ENCODE results near the gene ZNF22. TPM values are rescaled to one million over a fixed set of nuclear protein-coding genes. Genes with fewer than 3 reads are reported as not detected.

Gene ZNF22
- total RNA-seq, 1 donor from 2014 or later = 46.0 TPM

DNA sequence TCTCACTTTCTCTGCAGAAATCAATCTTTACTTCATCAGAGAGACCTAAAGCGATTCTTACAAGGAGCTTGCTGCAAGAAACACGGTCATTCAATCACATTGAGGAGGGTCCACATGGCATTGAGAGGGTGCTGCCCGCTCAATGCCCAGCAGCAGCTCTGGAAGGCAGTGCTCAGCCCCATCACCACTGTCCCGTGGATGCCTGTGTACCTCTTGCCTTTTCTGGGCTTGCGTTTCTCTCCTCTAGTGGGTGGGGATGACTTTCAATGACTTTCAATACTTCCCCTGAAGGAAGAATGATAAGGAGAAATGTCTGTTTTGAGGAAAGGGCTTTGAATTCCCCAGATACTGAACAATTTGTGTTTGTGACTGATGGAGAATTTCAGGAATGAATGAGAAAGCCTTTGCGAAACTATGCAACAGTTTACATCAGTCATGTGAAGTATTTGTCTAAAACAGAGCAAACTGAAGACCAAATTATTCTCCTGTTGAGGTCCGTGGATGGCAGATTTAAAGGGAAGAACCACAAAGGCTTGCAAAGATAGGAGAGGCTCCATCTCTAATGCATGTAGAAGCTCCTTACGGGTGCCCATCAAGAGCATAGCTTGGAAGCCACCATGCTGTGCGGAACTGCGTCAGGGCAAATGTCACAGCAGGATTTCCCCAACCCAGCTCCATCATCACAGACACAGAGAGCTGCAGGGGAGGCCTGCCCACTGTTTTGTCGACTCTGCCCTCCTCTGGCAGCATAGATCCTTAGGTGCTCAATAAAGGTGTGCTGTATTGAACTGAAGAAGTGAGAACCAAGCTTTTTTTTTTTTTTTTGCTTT is 6.6 kb upstream of the ZNF22 start:
- no peaks in the 10 kb centered on the region for H3K36me3 Mint-ChIP-seq (ENCODE audit: insufficient read depth)
- no peaks in the 10 kb centered on the region for H3K27me3 Mint-ChIP-seq
- no peak overlapping the region for H3K4me3 Mint-ChIP-seq (ENCODE audit: low read depth)
- H3K4me1 Mint-ChIP-seq (ENCODE audit: low read depth) = peaks cover 30% of the 10 kb centered on the region
- no peak for DNase-seq (ENCODE audit: low spot score, unreplicated experiment)
- TF ChIP-seq, protein P1, sequence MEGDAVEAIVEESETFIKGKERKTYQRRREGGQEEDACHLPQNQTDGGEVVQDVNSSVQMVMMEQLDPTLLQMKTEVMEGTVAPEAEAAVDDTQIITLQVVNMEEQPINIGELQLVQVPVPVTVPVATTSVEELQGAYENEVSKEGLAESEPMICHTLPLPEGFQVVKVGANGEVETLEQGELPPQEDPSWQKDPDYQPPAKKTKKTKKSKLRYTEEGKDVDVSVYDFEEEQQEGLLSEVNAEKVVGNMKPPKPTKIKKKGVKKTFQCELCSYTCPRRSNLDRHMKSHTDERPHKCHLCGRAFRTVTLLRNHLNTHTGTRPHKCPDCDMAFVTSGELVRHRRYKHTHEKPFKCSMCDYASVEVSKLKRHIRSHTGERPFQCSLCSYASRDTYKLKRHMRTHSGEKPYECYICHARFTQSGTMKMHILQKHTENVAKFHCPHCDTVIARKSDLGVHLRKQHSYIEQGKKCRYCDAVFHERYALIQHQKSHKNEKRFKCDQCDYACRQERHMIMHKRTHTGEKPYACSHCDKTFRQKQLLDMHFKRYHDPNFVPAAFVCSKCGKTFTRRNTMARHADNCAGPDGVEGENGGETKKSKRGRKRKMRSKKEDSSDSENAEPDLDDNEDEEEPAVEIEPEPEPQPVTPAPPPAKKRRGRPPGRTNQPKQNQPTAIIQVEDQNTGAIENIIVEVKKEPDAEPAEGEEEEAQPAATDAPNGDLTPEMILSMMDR (IDR thresholded peaks at IDR 0.05; ENCODE audit: unreplicated experiment) = no peak
- H3K27ac Mint-ChIP-seq = no peak overlapping the region
- H3K9me3 Mint-ChIP-seq (ENCODE audit: low read depth) = no peaks in the 10 kb centered on the region

DNA sequence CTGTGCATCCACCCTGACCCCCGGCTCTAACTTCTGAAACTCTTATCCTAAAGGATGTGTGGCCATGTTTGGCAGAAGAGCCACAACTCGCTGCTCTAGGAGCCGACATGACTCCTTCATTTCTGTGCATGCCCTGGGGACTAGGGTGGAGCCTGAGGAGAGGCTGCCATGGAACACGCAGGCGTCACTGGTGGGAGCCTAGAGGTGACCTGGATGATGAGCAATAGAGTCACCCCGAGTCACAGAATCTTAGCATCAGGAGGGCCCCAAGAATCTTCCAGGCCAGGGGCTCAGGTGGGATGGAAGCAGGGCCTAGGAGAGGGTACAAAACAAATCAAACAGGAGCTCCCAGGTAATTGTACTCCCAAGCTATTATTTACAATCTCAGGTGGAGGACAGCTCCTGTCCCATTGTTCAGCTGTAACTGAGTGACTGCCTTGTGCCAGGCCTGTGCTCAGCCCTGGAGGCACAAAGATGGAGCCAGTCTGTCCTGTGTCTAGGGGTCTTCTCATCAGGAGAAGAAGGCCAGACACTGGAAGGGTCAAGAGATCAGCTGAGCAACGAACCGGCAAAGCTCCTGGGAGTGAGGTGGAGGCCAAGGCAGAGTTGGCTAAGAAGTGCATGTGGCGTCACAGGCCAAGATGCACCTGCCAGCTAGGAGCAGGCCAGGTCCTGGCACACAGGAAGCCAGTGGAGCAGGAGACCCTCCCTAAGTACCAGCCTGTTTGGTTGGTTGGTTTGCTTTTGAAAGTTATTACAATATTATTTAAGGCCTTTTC is 5.8 kb upstream of the ZNF22 start:
- peaks cover 28% of the 10 kb centered on the region for H3K4me1 Mint-ChIP-seq (ENCODE audit: low read depth)
- no peak overlapping the region for H3K27ac Mint-ChIP-seq
- H3K36me3 Mint-ChIP-seq (ENCODE audit: insufficient read depth) = no peaks in the 10 kb centered on the region

DNA sequence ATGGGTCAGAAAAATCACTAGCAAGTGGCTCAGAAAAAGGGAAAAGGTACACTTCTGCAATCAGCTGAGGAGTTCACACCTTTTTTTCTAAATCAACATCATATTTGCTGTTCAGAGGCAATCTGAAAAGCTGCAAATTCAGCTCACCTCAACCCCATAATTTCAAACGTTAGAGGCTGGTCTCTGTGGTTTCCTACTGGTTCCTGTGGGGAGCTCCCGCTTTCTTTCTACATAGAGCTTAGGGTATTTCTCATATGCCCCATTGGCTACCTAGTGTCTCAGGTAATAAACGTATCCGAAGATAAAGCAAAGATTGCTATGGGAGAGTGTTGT is 5.2 kb upstream of the ZNF22 start:
- no peak for DNase-seq (ENCODE audit: low spot score, unreplicated experiment)
- peak overlapping the region; percentile 47 for H3K27ac Mint-ChIP-seq
- TF ChIP-seq, protein P1 (IDR thresholded peaks at IDR 0.05; ENCODE audit: unreplicated experiment) = no peak

More for the DNA sequence above, 5.8 kb upstream of the ZNF22 start:
- Mint-ChIP-seq H3K27me3 (no peaks in the 10 kb centered on the region), H3K9me3 (ENCODE audit: low read depth) (no peaks in the 10 kb centered on the region), H3K4me3 (ENCODE audit: low read depth) (no peak overlapping the region)
- DNase-seq (ENCODE audit: low spot score, unreplicated experiment) = no peak
- TF ChIP-seq, protein P1 (IDR thresholded peaks at IDR 0.05; ENCODE audit: unreplicated experiment) = no peak

DNA sequence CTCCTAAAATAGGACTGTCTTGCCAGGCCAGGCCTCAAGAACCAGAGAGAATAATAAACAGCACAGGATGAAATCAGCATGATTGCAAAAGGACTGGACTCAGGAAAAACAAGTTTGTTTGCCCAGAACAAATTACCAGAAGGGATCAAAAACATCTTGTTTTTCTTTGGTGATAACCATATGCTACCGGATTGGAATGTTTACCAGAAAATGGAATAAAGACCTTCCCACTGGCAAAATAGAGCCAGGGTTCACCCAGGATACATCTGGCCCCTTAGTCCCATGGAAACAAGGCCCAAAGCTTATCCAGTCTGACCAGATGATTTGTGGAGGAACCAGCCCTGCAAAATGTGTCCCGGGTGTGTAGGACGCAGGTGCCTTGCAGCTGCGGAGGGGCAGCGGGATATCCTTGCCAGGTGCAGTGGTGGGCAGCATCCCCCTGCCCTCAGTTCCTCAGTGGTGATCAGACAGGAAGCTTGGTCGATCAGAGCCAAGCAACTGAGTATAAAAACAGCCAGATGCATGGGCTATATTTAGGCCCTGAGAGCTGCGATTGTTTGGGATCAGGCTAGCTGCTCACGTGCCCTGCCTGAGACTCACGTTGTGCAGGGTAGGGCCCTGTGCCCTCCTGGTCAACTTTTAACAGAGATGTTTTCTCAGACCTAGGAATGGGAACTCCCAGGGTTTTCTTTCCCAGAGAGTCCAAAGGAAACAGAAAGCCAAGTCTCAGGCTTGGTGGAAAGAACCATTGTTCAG is 4.6 kb upstream of the ZNF22 start:
- DNase-seq (ENCODE audit: low spot score, unreplicated experiment) = no peak
- H3K4me1 Mint-ChIP-seq (ENCODE audit: low read depth) = peaks cover 26% of the 10 kb centered on the region
- no peaks in the 10 kb centered on the region for H3K27me3 Mint-ChIP-seq
- TF ChIP-seq, protein P1 (IDR thresholded peaks at IDR 0.05; ENCODE audit: unreplicated experiment) = no peak
- peak overlapping the region; percentile 47 for H3K27ac Mint-ChIP-seq
- H3K36me3 Mint-ChIP-seq (ENCODE audit: insufficient read depth) = no peaks in the 10 kb centered on the region
- no peak overlapping the region for H3K4me3 Mint-ChIP-seq (ENCODE audit: low read depth)
- H3K9me3 Mint-ChIP-seq (ENCODE audit: low read depth) = no peaks in the 10 kb centered on the region

More for the DNA sequence above, 5.2 kb upstream of the ZNF22 start:
- H3K27me3 Mint-ChIP-seq = no peaks in the 10 kb centered on the region
- no peaks in the 10 kb centered on the region for H3K9me3 Mint-ChIP-seq (ENCODE audit: low read depth)
- H3K36me3 Mint-ChIP-seq (ENCODE audit: insufficient read depth) = no peaks in the 10 kb centered on the region
- H3K4me1 Mint-ChIP-seq (ENCODE audit: low read depth) = peaks cover 28% of the 10 kb centered on the region
- H3K4me3 Mint-ChIP-seq (ENCODE audit: low read depth) = no peak overlapping the region

All from progenitor cell of endocrine pancreas (in vitro differentiated cells).